ENCODE results near the gene PLEKHF1.

PLEKHF1 gene

DNA sequence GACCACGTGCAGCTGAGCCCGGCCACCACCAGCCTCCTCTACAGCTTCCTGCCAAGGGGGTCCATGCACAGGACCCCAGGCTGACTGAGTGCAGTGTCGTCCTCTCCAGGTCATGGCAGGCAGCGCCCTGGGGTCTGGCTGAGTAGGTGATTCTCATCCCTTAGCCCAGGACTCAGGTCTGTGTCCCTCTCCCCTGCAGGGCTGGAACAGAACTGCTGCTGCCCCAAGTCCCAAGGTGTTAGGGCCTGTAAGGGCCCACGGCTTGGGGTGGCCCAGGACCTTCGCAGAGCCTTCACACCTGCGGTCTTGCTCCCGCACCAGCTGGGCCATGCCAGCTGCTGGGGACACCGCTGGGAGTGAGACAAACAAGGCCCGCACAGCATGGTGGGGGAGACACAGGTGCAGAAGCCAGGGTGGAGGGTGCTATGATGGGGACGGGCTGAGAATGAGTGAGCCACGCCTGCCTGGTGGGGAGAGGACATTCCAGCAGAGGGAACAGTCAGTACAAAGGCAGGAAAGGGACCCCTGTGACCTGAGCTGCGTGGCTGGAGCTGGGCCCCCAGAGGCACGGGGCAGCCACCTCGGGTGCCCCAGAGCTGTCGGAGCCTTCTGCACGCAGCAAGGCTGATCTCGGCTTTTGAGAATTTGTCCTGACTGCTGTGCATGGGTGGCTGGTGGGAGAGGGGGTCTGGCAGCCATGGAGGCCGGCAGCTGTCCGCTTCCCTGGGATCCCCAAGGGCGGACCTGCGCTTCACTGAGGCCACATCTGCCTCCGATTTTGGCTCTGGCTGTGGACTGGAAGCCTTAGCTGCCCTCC lies 11.9 kb downstream of the PLEKHF1 start:
- H3K36me3 ChIP-seq (replicated peaks) = peaks cover 19% of the 10 kb centered on the region
- H3K27me3 ChIP-seq (replicated peaks) = no peaks in the 10 kb centered on the region
- no peak for DNase-seq
- in situ Hi-C loops (cut with HindIII; ENCODE audit: low pct_ligation_motif_present, low sequenced_read_pairs) = no loop called here
- H3K4me3 ChIP-seq (ENCODE audit: low read depth, low read length) = no peak overlapping the region
- no peak overlapping the region for H3K27ac ChIP-seq
- TF ChIP-seq, protein P1, sequence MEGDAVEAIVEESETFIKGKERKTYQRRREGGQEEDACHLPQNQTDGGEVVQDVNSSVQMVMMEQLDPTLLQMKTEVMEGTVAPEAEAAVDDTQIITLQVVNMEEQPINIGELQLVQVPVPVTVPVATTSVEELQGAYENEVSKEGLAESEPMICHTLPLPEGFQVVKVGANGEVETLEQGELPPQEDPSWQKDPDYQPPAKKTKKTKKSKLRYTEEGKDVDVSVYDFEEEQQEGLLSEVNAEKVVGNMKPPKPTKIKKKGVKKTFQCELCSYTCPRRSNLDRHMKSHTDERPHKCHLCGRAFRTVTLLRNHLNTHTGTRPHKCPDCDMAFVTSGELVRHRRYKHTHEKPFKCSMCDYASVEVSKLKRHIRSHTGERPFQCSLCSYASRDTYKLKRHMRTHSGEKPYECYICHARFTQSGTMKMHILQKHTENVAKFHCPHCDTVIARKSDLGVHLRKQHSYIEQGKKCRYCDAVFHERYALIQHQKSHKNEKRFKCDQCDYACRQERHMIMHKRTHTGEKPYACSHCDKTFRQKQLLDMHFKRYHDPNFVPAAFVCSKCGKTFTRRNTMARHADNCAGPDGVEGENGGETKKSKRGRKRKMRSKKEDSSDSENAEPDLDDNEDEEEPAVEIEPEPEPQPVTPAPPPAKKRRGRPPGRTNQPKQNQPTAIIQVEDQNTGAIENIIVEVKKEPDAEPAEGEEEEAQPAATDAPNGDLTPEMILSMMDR (IDR thresholded peaks at IDR 0.05; ENCODE audit: low read depth, low read length, missing control alignments) = no peak

DNA sequence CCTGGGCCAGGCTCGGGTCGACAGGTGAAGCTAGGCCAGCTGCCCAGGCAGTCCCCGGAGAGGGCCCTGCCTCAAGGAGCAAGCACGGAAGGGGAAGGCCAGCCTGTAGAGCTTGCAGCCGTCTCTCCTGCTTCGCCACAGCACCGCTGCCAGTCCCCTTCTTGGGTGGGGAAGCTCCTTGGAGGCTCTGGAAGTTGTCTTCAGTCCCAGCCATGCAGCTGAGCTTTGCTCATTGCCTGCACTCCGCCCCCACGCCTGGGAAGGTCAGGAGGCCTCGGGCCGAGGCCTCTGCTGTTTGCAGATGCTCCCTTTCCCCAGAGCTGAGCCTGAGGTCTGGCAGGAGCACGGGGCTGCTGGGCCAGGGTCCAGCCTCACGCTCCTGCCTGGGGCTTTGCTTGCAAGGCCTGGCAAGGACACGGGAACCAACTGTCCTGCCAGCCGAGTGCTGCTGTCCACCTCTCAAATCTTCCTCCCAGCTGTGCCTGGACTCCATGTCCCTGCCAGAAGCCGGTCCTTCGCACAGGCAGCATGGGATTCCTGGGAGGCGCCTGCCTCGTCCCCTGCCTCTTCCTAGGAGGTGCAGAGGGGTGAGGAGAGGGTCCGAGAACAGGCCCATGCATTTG lies 13.3 kb downstream of the PLEKHF1 start:
- no peak for DNase-seq
- H3K27ac ChIP-seq = no peak overlapping the region
- H3K36me3 ChIP-seq (replicated peaks) = peaks cover 19% of the 10 kb centered on the region
- TF ChIP-seq, protein P1 (IDR thresholded peaks at IDR 0.05; ENCODE audit: low read depth, low read length, missing control alignments) = no peak
- no peaks in the 10 kb centered on the region for H3K27me3 ChIP-seq (replicated peaks)
- in situ Hi-C loops (cut with HindIII; ENCODE audit: low pct_ligation_motif_present, low sequenced_read_pairs) = no loop called here
- no peak overlapping the region for H3K4me3 ChIP-seq (ENCODE audit: low read depth, low read length)

DNA sequence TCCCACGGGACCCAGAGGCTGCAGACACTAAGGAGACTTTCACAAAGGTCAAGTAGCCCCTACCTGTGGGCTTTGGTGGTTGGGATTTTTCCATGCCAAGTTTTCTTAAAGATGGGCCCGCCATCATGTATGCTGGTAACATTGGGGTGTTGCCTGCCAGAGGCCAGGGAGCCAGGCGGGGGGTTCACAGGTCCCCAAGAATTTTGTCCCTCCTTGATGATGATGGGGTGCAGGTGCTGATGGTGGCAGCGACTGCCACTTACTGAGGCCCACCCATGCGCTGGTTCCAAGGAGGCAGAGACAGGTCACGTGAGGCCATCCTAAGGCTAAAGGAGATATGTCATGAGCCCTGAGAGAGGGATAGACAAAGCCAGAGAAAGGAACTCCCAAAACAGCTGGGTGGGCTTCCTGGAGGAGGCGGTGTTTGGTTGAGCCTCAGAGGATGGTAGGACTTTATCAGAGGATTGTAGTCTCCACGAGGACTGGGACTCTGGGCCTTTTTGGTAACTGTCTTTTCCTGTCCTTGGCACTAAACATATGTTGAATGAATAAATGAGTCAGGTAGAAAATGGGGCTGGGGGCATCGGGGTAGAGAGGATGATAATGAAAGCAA lies 14.4 kb downstream of the PLEKHF1 start:
- DNase-seq = no peak
- no peaks in the 10 kb centered on the region for H3K27me3 ChIP-seq (replicated peaks)
- in situ Hi-C loops (cut with HindIII; ENCODE audit: low pct_ligation_motif_present, low sequenced_read_pairs) = no loop called here
- H3K36me3 ChIP-seq (replicated peaks) = peaks cover 10% of the 10 kb centered on the region
- TF ChIP-seq, protein P1 (IDR thresholded peaks at IDR 0.05; ENCODE audit: low read depth, low read length, missing control alignments) = no peak
- no peak overlapping the region for H3K4me3 ChIP-seq (ENCODE audit: low read depth, low read length)
- no peak overlapping the region for H3K27ac ChIP-seq

DNA sequence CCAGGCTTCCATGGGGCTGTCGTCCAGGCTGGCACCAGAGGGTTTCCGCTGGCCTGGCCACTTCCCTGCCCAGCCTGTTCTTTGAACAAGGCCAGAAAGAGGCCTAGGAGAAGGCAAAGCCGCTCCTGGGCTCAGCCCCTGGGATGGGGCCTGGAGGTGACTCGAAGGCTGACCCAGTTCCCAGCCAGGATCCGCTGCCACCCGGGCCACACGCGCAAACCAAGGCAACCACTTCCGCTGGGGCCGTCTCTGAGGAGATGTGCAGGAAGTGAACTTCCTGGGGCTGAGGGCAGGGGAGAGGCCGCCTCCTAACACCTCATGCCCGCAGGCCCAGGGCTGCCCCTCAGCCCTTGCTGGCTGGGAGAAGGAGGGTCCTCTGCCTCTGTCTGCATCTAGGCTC lies 15.2 kb downstream of the PLEKHF1 start:
- no peak for DNase-seq
- Histone ChIP-seq H3K4me3 (ENCODE audit: low read depth, low read length) (no peak overlapping the region), H3K36me3 (replicated peaks) (peaks cover 2% of the 10 kb centered on the region), H3K27ac (no peak overlapping the region), H3K27me3 (replicated peaks) (no peaks in the 10 kb centered on the region)
- in situ Hi-C loops (cut with HindIII; ENCODE audit: low pct_ligation_motif_present, low sequenced_read_pairs) = no loop called here
- TF ChIP-seq, protein P1 (IDR thresholded peaks at IDR 0.05; ENCODE audit: low read depth, low read length, missing control alignments) = no peak

DNA sequence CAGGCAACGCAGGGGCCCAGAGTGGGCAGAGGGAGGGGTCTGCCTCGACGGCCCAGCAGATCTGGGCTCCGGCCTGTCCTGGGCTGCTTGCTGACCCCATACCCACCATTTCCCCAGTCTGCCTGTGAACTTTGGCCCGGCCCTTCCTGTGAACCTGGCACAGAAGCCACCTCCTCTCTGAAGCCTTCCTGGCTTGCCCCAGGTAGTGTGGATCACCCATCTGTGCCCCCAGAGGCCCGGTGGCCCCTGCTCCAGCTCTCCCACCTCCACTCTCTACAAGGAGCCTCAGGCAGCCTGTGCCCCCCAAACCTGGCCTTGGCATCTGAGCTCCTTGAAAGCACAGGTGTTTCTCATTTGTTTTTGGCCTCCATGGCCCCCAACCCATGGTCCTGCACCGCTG lies 15.7 kb downstream of the PLEKHF1 start:
- in situ Hi-C loops (cut with HindIII; ENCODE audit: low pct_ligation_motif_present, low sequenced_read_pairs) = no loop called here

More for the DNA sequence above, 15.7 kb downstream of the PLEKHF1 start:
- Histone ChIP-seq H3K4me3 (ENCODE audit: low read depth, low read length) (no peak overlapping the region), H3K27ac (no peak overlapping the region), H3K36me3 (replicated peaks) (no peaks in the 10 kb centered on the region), H3K27me3 (replicated peaks) (no peaks in the 10 kb centered on the region)
- TF ChIP-seq, protein P1 (IDR thresholded peaks at IDR 0.05; ENCODE audit: low read depth, low read length, missing control alignments) = no peak
- no peak for DNase-seq

Data from brain microvascular endothelial cell (primary cell).